T-helper 2 cell treated with Interferon-gamma antibody and Interleukin-4, amounts not matched to agents 5 μg/mL and 100 μg/mL, for 36 hours (primary cell): ENCODE data around the gene HAPLN1.

ENCODE experiments used
- DNase-seq: peaks from one replicate; pipeline ENCODE4 v3.0.0; 2021; ENCODE audit warnings: low spot score
- H3K27ac Mint-ChIP-seq: one replicate; pipeline ENCODE4 v1.8.0; 2021; ENCODE audit warnings: mild to moderate bottlenecking, mixed read lengths
- H3K27me3 Mint-ChIP-seq: one replicate; pipeline ENCODE4 v1.8.0; 2021; ENCODE audit warnings: low read depth, mixed read lengths
- H3K36me3 Mint-ChIP-seq: one replicate; pipeline ENCODE4 v1.8.0; 2021; ENCODE audit warnings: low read depth, mixed read lengths
- H3K4me1 Mint-ChIP-seq: one replicate; pipeline ENCODE4 v1.8.0; 2021; ENCODE audit warnings: low read depth, mixed read lengths
- H3K4me3 Mint-ChIP-seq: one replicate; pipeline ENCODE4 v1.8.0; 2022; ENCODE audit warnings: mild to moderate bottlenecking, moderate library complexity, mixed read lengths
- H3K9me3 Mint-ChIP-seq: one replicate; pipeline ENCODE4 v1.8.0; 2021; ENCODE audit warnings: mixed read lengths

The HAPLN1 gene

GRCh38 chr5:83644301-83644700, 76.4 kb downstream of the HAPLN1 start:
- no peaks in the 10 kb centered on the region for H3K4me1 Mint-ChIP-seq
- H3K27me3 Mint-ChIP-seq, result no peaks in the 10 kb centered on the region
- DNase-seq, result no peak
- H3K4me3 Mint-ChIP-seq, result no peak overlapping the region
- H3K27ac Mint-ChIP-seq, result no peak overlapping the region
- H3K36me3 Mint-ChIP-seq, result no peaks in the 10 kb centered on the region
- no peaks in the 10 kb centered on the region for H3K9me3 Mint-ChIP-seq

- Mint-ChIP-seq H3K27me3 (no peaks in the 10 kb centered on the region), H3K9me3 (no peaks in the 10 kb centered on the region), H3K27ac (no peak overlapping the region), H3K36me3 (no peaks in the 10 kb centered on the region), H3K4me3 (no peak overlapping the region), H3K4me1 (no peaks in the 10 kb centered on the region)
- DNase-seq, result no peak
Observed at GRCh38 chr5:83641946-83642345, 78.7 kb downstream of the HAPLN1 start.

- no peaks in the 10 kb centered on the region for H3K36me3 Mint-ChIP-seq
- DNase-seq, result no peak
- H3K27me3 Mint-ChIP-seq, result no peaks in the 10 kb centered on the region
- H3K9me3 Mint-ChIP-seq, result no peaks in the 10 kb centered on the region
- no peak overlapping the region for H3K27ac Mint-ChIP-seq
- no peaks in the 10 kb centered on the region for H3K4me1 Mint-ChIP-seq
- H3K4me3 Mint-ChIP-seq, result no peak overlapping the region
Observed at GRCh38 chr5:83639911-83640310, 80.7 kb downstream of the HAPLN1 start.

GRCh38 chr5:83636156-83636555, 84.5 kb downstream of the HAPLN1 start:
- Mint-ChIP-seq H3K36me3 (no peaks in the 10 kb centered on the region), H3K27ac (no peak overlapping the region), H3K4me3 (no peak overlapping the region), H3K4me1 (no peaks in the 10 kb centered on the region), H3K9me3 (no peaks in the 10 kb centered on the region), H3K27me3 (no peaks in the 10 kb centered on the region)
- no peak for DNase-seq

- H3K27me3 Mint-ChIP-seq, result no peaks in the 10 kb centered on the region
- no peaks in the 10 kb centered on the region for H3K9me3 Mint-ChIP-seq
- DNase-seq, result no peak
- H3K4me1 Mint-ChIP-seq, result no peaks in the 10 kb centered on the region
- no peak overlapping the region for H3K27ac Mint-ChIP-seq
- no peak overlapping the region for H3K4me3 Mint-ChIP-seq
- H3K36me3 Mint-ChIP-seq, result no peaks in the 10 kb centered on the region
Observed at GRCh38 chr5:83633285-83633684, 87.4 kb downstream of the HAPLN1 start.

GRCh38 chr5:83632874-83633273, 87.8 kb downstream of the HAPLN1 start:
- H3K27me3 Mint-ChIP-seq, result no peaks in the 10 kb centered on the region
- DNase-seq, result no peak
- H3K36me3 Mint-ChIP-seq, result no peaks in the 10 kb centered on the region
- no peak overlapping the region for H3K4me3 Mint-ChIP-seq
- H3K27ac Mint-ChIP-seq, result no peak overlapping the region
- H3K4me1 Mint-ChIP-seq, result no peaks in the 10 kb centered on the region
- H3K9me3 Mint-ChIP-seq, result no peaks in the 10 kb centered on the region

GRCh38 chr5:83628360-83628759, 92.3 kb downstream of the HAPLN1 start:
- Mint-ChIP-seq H3K4me1 (no peaks in the 10 kb centered on the region), H3K27ac (no peak overlapping the region), H3K9me3 (no peaks in the 10 kb centered on the region), H3K27me3 (no peaks in the 10 kb centered on the region), H3K4me3 (no peak overlapping the region), H3K36me3 (no peaks in the 10 kb centered on the region)
- DNase-seq, result no peak

GRCh38 chr5:83614841-83615240, 105.8 kb downstream of the HAPLN1 start:
- Mint-ChIP-seq H3K27me3 (peaks cover 2% of the 10 kb centered on the region), H3K36me3 (no peaks in the 10 kb centered on the region), H3K9me3 (peaks cover 4% of the 10 kb centered on the region), H3K4me3 (no peak overlapping the region), H3K4me1 (no peaks in the 10 kb centered on the region), H3K27ac (no peak overlapping the region)
- no peak for DNase-seq

- Mint-ChIP-seq H3K9me3 (no peaks in the 10 kb centered on the region), H3K27me3 (no peaks in the 10 kb centered on the region), H3K4me3 (no peak overlapping the region), H3K4me1 (no peaks in the 10 kb centered on the region), H3K36me3 (no peaks in the 10 kb centered on the region), H3K27ac (no peak overlapping the region)
- no peak for DNase-seq
Observed at GRCh38 chr5:83608122-83608521, 112.5 kb downstream of the HAPLN1 start.

- DNase-seq, result no peak
- no peaks in the 10 kb centered on the region for H3K4me1 Mint-ChIP-seq
- H3K27ac Mint-ChIP-seq, result no peak overlapping the region
- no peaks in the 10 kb centered on the region for H3K9me3 Mint-ChIP-seq
- no peak overlapping the region for H3K4me3 Mint-ChIP-seq
- no peaks in the 10 kb centered on the region for H3K36me3 Mint-ChIP-seq
- no peaks in the 10 kb centered on the region for H3K27me3 Mint-ChIP-seq
Observed at GRCh38 chr5:83595217-83595616, 125.4 kb downstream of the HAPLN1 start.

- Mint-ChIP-seq H3K36me3 (no peaks in the 10 kb centered on the region), H3K27me3 (peaks cover 5% of the 10 kb centered on the region), H3K27ac (no peak overlapping the region), H3K4me1 (no peaks in the 10 kb centered on the region), H3K9me3 (no peaks in the 10 kb centered on the region), H3K4me3 (no peak overlapping the region)
- DNase-seq, result no peak
Observed at GRCh38 chr5:83590966-83591365, 129.7 kb downstream of the HAPLN1 start.

GRCh38 chr5:83589786-83590185, 130.9 kb downstream of the HAPLN1 start:
- H3K4me3 Mint-ChIP-seq, result no peak overlapping the region

More at GRCh38 chr5:83589786-83590185, 130.9 kb downstream of the HAPLN1 start:
- Mint-ChIP-seq H3K27ac (no peak overlapping the region), H3K27me3 (peaks cover 5% of the 10 kb centered on the region), H3K36me3 (no peaks in the 10 kb centered on the region), H3K9me3 (no peaks in the 10 kb centered on the region), H3K4me1 (no peaks in the 10 kb centered on the region)
- no peak for DNase-seq
